Measurements from ENCODE around the gene DLX4.

The DLX4 gene

GRCh38 chr17:49946964-49947584 is 21.9 kb upstream of the DLX4 start:
- no peak for DNase-seq

- DNase-seq = no peak
Observed at GRCh38 chr17:49949634-49950033, 19.4 kb upstream of the DLX4 start.

GRCh38 chr17:49951362-49952082 is 17.5 kb upstream of the DLX4 start:
- no peak for DNase-seq

- DNase-seq = peak; percentile 49
Observed at GRCh38 chr17:49952209-49952911, 16.6 kb upstream of the DLX4 start.

GRCh38 chr17:49952912-49953497 is 16.0 kb upstream of the DLX4 start:
- peak; percentile 21 for DNase-seq

- DNase-seq = no peak
Observed at GRCh38 chr17:49955157-49955556, 13.8 kb upstream of the DLX4 start.

GRCh38 chr17:49956780-49957179 is 12.2 kb upstream of the DLX4 start:
- DNase-seq = no peak

- no peak for DNase-seq
Observed at GRCh38 chr17:49957350-49957749, 11.6 kb upstream of the DLX4 start.

GRCh38 chr17:49958723-49959122 is 10.3 kb upstream of the DLX4 start:
- DNase-seq = no peak

- DNase-seq = peak; percentile 44
Observed at GRCh38 chr17:49959183-49959935, 9.6 kb upstream of the DLX4 start.

- DNase-seq = no peak
Observed at GRCh38 chr17:49962599-49963308, 6.2 kb upstream of the DLX4 start.

GRCh38 chr17:49963309-49963625 is 5.7 kb upstream of the DLX4 start:
- no peak for DNase-seq

GRCh38 chr17:49963626-49964302 is 5.2 kb upstream of the DLX4 start:
- no peak for DNase-seq

- DNase-seq = no peak
Observed at GRCh38 chr17:49964303-49964768, 4.7 kb upstream of the DLX4 start.

- DNase-seq = no peak
Observed at GRCh38 chr17:49964769-49965523, 4.0 kb upstream of the DLX4 start.

GRCh38 chr17:49965524-49965909 is 3.5 kb upstream of the DLX4 start:
- DNase-seq = no peak

GRCh38 chr17:49966767-49967166 is 2.2 kb upstream of the DLX4 start:
- DNase-seq = no peak

GRCh38 chr17:49967205-49967604 is 1.8 kb upstream of the DLX4 start:
- DNase-seq = no peak

- no peak for DNase-seq
Observed at GRCh38 chr17:49967621-49968404, 1.2 kb upstream of the DLX4 start.

All from fibroblast of skin of back (primary cell).